Sigmoid colon (tissue), 7 donors: ENCODE results near the gene ASB3. TPM values are rescaled to one million over a fixed set of nuclear protein-coding genes. Genes with fewer than 3 reads are reported as not detected.
A peak's percentile ranks its signal among the peaks of the same experiment; 100 is the strongest.

Source experiments
- DNase-seq: peaks from one replicate; pipeline ENCODE4 v3.0.0-alpha.2; 2019
- H3K27ac ChIP-seq, 4 donors: fragments of 200-600 bp; sonication (generic); one replicate each; pipeline ENCODE4 v1.5.1; 2016 to 2019; ENCODE audit warnings: mild to moderate bottlenecking in 1 of 4
- H3K27me3 ChIP-seq, 3 donors: fragments of 200-600 bp; sonication (generic); one replicate each; pipeline ENCODE4 v1.5.1; 2019; ENCODE audit warnings: mild to moderate bottlenecking in 1 of 3
- H3K36me3 ChIP-seq, 4 donors: fragments of 200-600 bp; sonication (generic); one replicate each; pipeline ENCODE4 v1.5.1; 2016 to 2019
- H3K4me1 ChIP-seq, 4 donors: fragments of 200-600 bp; sonication (generic); one replicate each; pipeline ENCODE4 v1.5.1; 2017 to 2019
- H3K4me3 ChIP-seq, 4 donors: fragments of 200-600 bp; sonication (generic); one replicate each; pipeline ENCODE4 v1.5.1; 2017 to 2019; ENCODE audit warnings: mild to moderate bottlenecking in 2 of 4, moderate library complexity in 1 of 4
- H3K9me3 ChIP-seq, 4 donors: fragments of 200-600 bp in 3 of 4; sonication (generic) in 3 of 4; one replicate each; pipeline versions ENCODE4 v1.5.1 to v1.6.1; 2013 to 2019
- CTCF ChIP-seq, 4 experiments: fragments of 450-650 bp in 3 of 4; fragments of 200-600 bp in 1 of 4; IDR thresholded peaks; one replicate each; pipeline ENCODE4 v1.5.1; 2016 to 2019; ENCODE audit warnings: antibody characterized with exemption in 4 of 4, mild to moderate bottlenecking in 3 of 4, moderate library complexity in 2 of 4
- EP300 ChIP-seq, 4 donors: sonication (generic); formaldehyde crosslinking; IDR thresholded peaks; one replicate each; pipeline ENCODE4 v1.6.1; 2017; ENCODE audit warnings: antibody characterized with exemption in 4 of 4
- POLR2A ChIP-seq, 2 donors: fragments of 450-650 bp; IDR thresholded peaks; one replicate each; pipeline ENCODE4 v1.6.1; 2016; ENCODE audit warnings: antibody characterized with exemption in 2 of 2, mild to moderate bottlenecking in 2 of 2, moderate library complexity in 2 of 2
- POLR2AphosphoS5 ChIP-seq, 4 donors: sonication (generic); formaldehyde crosslinking; IDR thresholded peaks; one replicate each; pipeline ENCODE4 v1.6.1; 2017; ENCODE audit warnings: antibody characterized with exemption in 4 of 4
- WGBS, 2 donors: extraction: QIAGEN DNeasy Blood & Tissue Kit; methylation state at CpG; one replicate each; pipeline ENCODE4 v1.1.7; 2013; 5-methylcytosine and 5-hydroxymethylcytosine counted together
- intact Hi-C: fragments of 100-400 bp; cut with DNase I; formaldehyde crosslinking; loops from one replicate; pipeline ENCODE4 v1.15.1; 2023
- polyA plus RNA-seq, 3 donors: library from polyadenylated mRNA; stranded (reverse); fragments of 200-250 nt; gene quantifications; one replicate each; pipeline ENCODE4 v1.2.3, GENCODE V29; 2013
- total RNA-seq, 4 donors: library from RNA; depleted of rRNA; stranded (reverse); fragments of >200 nt; gene quantifications; one replicate each; pipeline ENCODE4 v1.1.0, GENCODE V29; 2016
- donor health status: healthy with polysubstance abuse.
- donor health status: Bipolar disorder and iron deficiency.
- donor health status: healthy.

Gene ASB3
- total and polyA plus RNA-seq, 7 donors: 2.8 to 25.7 (median 14.4) TPM

GRCh38 chr2:53620981-53621380 lies 165.8 kb downstream of the ASB3 start:
- intact Hi-C loops: no loop called here
- no peaks in the 10 kb centered on the region for H3K9me3 ChIP-seq
- peaks cover 0 to 5% (median 2%) of the 10 kb centered on the region in 4 donors for H3K4me1 ChIP-seq
- DNase-seq: no peak
- 42 to 65% methylated on average over 2 of the region's 2 CpGs for WGBS, 2 donors
- H3K4me3 ChIP-seq: no peak overlapping the region
- TF ChIP-seq POLR2AphosphoS5 (IDR thresholded peaks at IDR 0.05) (no peak), EP300 (IDR thresholded peaks at IDR 0.05) (no peak), POLR2A (IDR thresholded peaks at IDR 0.05) (no peak), CTCF (IDR thresholded peaks at IDR 0.05) (no peak)
- no peaks in the 10 kb centered on the region for H3K27me3 ChIP-seq
- no peaks in the 10 kb centered on the region for H3K36me3 ChIP-seq
- peak overlapping the region in 1 of 4 donors; percentile 29 for H3K27ac ChIP-seq

Other genes with a start within 250 kb of the ASB3 start
- 1 to 10 TPM in 3 of 4 donors, under 1 TPM in 1; 0.68 to 3.8 (median 2.4) TPM for gene CHAC2, start 19.1 kb downstream of the ASB3 start, total RNA-seq
- gene CHAC2, start 19.1 kb downstream of the ASB3 start, polyA plus RNA-seq: 1 to 10 TPM; 1.8 to 8.1 (median 7.5) TPM
- gene ERLEC1, start 91 bp upstream of the ASB3 start, total RNA-seq: 10 to 100 TPM; 23.5 to 69.2 (median 42.2) TPM
- 10 to 100 TPM; 23.4 to 35.4 (median 34.4) TPM for gene ERLEC1, start 91 bp upstream of the ASB3 start, polyA plus RNA-seq
- 1 to 10 TPM; 1.4 to 6.4 (median 2.9) TPM for gene GPR75, start 73.0 kb upstream of the ASB3 start, total RNA-seq
- 1 to 10 TPM in 1 of 3 donors, not detected in 2; 1.3 TPM for gene GPR75, start 73.0 kb upstream of the ASB3 start, polyA plus RNA-seq
- gene PSME4, start 184.0 kb upstream of the ASB3 start, total RNA-seq: 10 to 100 TPM; 47.8 to 79.8 (median 61.6) TPM
- gene PSME4, start 184.0 kb upstream of the ASB3 start, polyA plus RNA-seq: 10 to 100 TPM; 15.0 to 29.8 (median 16.0) TPM